Subcutaneous adipose tissue (tissue), 4 donors: Measurements from ENCODE around the gene C1QTNF8. TPM values are rescaled to one million over a fixed set of nuclear protein-coding genes. Genes with fewer than 3 reads are reported as not detected.

ENCODE experiments used
- CTCF ChIP-seq: fragments of 450-650 bp; IDR thresholded peaks from one replicate; pipeline ENCODE4 v1.5.1; 2016; ENCODE audit warnings: low read depth, mild to moderate bottlenecking, control low read depth, antibody characterized with exemption, moderate library complexity
- total RNA-seq, 4 donors: library from RNA; depleted of rRNA; stranded (reverse); fragments of >200 nt; gene quantifications; one replicate each; pipeline ENCODE4 v1.1.0, GENCODE V29; 2016

Gene C1QTNF8
- total RNA-seq, 4 donors from 2014 or later, result not detected

DNA sequence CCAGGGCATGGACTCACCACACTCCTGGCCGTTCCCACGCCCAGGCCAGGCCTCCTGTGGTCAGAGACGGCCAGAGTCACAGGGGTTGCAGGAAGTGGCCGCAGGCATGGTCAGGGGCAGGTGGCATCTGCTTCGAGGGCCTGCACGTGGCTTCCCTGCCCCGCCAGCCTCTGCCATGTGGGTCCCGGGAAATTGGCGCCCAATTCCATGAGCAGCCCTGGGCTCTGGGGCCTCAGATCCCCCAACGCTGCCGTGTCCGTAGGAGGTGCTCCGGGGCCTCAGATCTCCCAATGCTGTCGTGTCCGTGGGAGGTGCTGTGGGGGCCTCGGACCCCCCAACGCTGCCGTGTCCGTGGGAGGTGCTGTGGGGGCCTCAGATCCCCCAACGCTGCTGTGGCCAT lies 33.1 kb downstream of the C1QTNF8 start:
- no peak for TF ChIP-seq CTCF

DNA sequence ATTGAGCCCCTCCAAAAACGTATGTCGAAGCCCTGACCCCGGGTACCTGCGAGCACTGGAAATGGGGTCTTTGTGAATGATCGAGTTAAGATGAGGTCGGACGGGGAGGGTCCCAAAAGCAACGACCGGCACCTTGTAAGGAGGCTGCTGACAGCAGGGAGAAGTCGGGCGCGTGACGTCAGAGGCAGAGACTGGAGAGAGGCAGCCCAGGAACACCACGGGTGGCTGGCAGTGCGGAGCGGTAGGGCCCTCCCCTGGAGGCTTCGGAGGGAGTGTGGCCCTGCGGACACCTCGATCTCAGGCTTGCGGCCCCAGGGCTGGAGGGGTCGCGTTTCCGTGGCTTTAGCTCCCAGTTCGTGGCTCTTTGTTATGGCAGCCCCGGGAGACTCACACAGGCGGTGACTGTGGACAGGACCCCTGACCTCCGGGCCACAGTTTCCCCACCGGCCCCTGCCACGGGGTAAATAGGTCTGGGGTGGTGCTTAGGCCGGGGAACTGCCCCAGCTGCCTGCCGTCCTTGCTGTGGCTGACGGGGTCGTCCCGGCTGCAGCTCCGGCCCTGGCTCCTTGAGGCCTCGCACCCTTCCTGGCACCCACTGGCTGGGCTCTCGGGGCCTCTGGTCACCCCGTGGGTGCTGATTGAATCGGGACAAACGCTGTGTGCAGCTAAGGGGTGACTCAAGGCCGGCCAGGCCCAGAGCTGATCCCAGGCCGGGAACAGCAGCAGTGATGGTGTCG lies 34.1 kb downstream of the C1QTNF8 start:
- no peak for TF ChIP-seq CTCF

- TF ChIP-seq CTCF, result no peak
Measured at GRCh38 chr16:1060416-1061340, 35.4 kb downstream of the C1QTNF8 start.

GRCh38 chr16:1059310-1059709 lies 36.7 kb downstream of the C1QTNF8 start:
- TF ChIP-seq CTCF, result no peak

- TF ChIP-seq CTCF, result no peak
Measured at GRCh38 chr16:1058216-1058615, 37.8 kb downstream of the C1QTNF8 start.

GRCh38 chr16:1057252-1057932 lies 38.7 kb downstream of the C1QTNF8 start:
- TF ChIP-seq CTCF, result no peak

DNA sequence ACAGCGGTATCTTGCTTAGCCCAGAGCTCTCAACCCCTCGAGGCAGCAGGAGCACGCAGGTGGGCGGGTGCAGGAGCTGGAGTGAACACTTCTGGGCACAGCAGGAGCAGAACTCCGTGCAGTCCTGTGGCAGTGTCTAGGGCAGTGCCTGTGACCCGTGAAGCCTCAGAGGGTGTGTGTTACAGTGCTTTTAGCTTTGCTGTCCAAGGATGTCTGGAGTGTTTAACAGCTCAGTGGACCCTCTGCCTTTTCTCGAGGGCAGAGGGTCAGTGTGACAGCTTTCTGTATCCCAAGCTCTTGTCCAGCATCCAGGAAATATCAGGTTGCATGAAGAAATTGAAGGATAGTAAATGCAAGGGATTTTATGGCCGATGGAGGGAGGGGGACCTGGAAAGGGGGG lies 39.8 kb downstream of the C1QTNF8 start:
- TF ChIP-seq CTCF, result no peak
